ACHN (cell line): ENCODE measurements around the gene TFDP1.
"Not testable (repeated sequence)": the region's sequence is repeated elsewhere in the genome, so short reads cannot be mapped to it uniquely, and the experiment has no call there.

ENCODE experiments used
- DNase-seq: peaks from one replicate; pipeline ENCODE4 v3.0.0-alpha.2; 2015
- in situ Hi-C: cut with HindIII; loops from 2 replicates; pipeline ENCODE4 v1.10.0; 2017; ENCODE audit warnings: low sequenced_read_pairs, low pct_ligation_motif_present, low pct_unique_long_range_greater_than_20kb

Gene TFDP1

GRCh38 chr13:113624235-113624587, 39.7 kb downstream of the TFDP1 start:
- in situ Hi-C loops, result no loop called here
- DNase-seq, result no peak

- DNase-seq, in situ Hi-C loops: not testable (repeated sequence)
These were observed 40.2 kb downstream of the TFDP1 start for GRCh38 chr13:113624640-113625304.

- DNase-seq, result no peak
- in situ Hi-C loops, result no loop called here
These were observed 41.6 kb downstream of the TFDP1 start for GRCh38 chr13:113625965-113626721.

GRCh38 chr13:113627136-113627535, 42.6 kb downstream of the TFDP1 start:
- in situ Hi-C loops, result no loop called here
- no peak for DNase-seq

- in situ Hi-C loops, result no loop called here
- no peak for DNase-seq
These were observed 44.0 kb downstream of the TFDP1 start for GRCh38 chr13:113628291-113629270.

- no peak for DNase-seq
- in situ Hi-C loops, result no loop called here
These were observed 45.3 kb downstream of the TFDP1 start for GRCh38 chr13:113629866-113630265.

- in situ Hi-C loops, result no loop called here
- DNase-seq, result no peak
These were observed 45.7 kb downstream of the TFDP1 start for GRCh38 chr13:113630296-113630695.

- in situ Hi-C loops, result no loop called here
- DNase-seq, result no peak
These were observed 46.3 kb downstream of the TFDP1 start for GRCh38 chr13:113630804-113631203.

- no peak for DNase-seq
These were observed 47.0 kb downstream of the TFDP1 start for GRCh38 chr13:113631341-113632095.

GRCh38 chr13:113632706-113633484, 48.3 kb downstream of the TFDP1 start:
- in situ Hi-C loops, result no loop called here

More at GRCh38 chr13:113631341-113632095, 47.0 kb downstream of the TFDP1 start:
- in situ Hi-C loops, result no loop called here

GRCh38 chr13:113633485-113633873, 48.9 kb downstream of the TFDP1 start:
- DNase-seq, result no peak
- in situ Hi-C loops, result no loop called here

More at GRCh38 chr13:113632706-113633484, 48.3 kb downstream of the TFDP1 start:
- DNase-seq, result no peak

GRCh38 chr13:113634279-113635047, 49.9 kb downstream of the TFDP1 start:
- in situ Hi-C loops, result no loop called here
- no peak for DNase-seq

GRCh38 chr13:113635048-113635420, 50.5 kb downstream of the TFDP1 start:
- DNase-seq, result no peak
- in situ Hi-C loops, result no loop called here

- no peak for DNase-seq
- in situ Hi-C loops, result no loop called here
These were observed 51.2 kb downstream of the TFDP1 start for GRCh38 chr13:113635709-113636108.

GRCh38 chr13:113636266-113636963, 51.9 kb downstream of the TFDP1 start:
- in situ Hi-C loops, result no loop called here
- DNase-seq, result no peak
